ENCODE data around the gene ERO1B. TPM values are rescaled to one million over a fixed set of nuclear protein-coding genes. Genes with fewer than 3 reads are reported as not detected.
"Not testable (repeated sequence)": the region's sequence is repeated elsewhere in the genome, so short reads cannot be mapped to it uniquely, and the experiment has no call there.

The ERO1B gene
- total RNA-seq, 1 experiment from 2014 or later = 3.1 TPM

GRCh38 chr1:236209713-236210112 lies 72.0 kb downstream of the ERO1B start:
- H3K27me3 ChIP-seq (replicated peaks) = no peaks in the 10 kb centered on the region
- no peak overlapping the region for H3K4me3 ChIP-seq
- H3K27ac ChIP-seq = no peak overlapping the region
- H3K36me3 ChIP-seq = no peaks in the 10 kb centered on the region
- H3K4me1 ChIP-seq (replicated peaks) = no peaks in the 10 kb centered on the region
- H3K9me3 ChIP-seq (replicated peaks) = no peaks in the 10 kb centered on the region
- DNase-seq (ENCODE audit: low read depth in 1 of 2, low spot score in 2 of 2) = no peak

DNA sequence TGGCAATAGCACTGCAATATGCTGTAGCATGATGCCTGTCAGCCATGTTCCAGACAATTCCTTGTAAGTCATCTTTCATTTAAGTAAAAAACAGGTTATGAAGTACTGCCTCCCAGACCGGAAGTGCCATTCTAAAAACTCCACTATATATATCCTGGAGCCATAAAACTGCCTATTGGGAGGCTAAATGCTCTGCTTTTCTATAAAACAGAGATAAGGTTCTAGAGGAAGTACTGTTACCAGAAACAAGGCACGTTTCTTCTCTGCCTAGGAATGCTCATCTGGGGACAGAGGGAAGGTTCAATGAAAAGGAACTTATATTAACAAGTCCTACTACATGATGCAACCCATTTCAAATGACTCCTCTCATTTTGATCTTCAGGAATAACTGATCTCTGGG lies 72.6 kb downstream of the ERO1B start:
- no peak overlapping the region for H3K27ac ChIP-seq
- no peaks in the 10 kb centered on the region for H3K9me3 ChIP-seq (replicated peaks)
- H3K4me3 ChIP-seq = no peak overlapping the region
- no peaks in the 10 kb centered on the region for H3K36me3 ChIP-seq
- no peaks in the 10 kb centered on the region for H3K27me3 ChIP-seq (replicated peaks)
- H3K4me1 ChIP-seq (replicated peaks) = no peaks in the 10 kb centered on the region
- DNase-seq (ENCODE audit: low read depth in 1 of 2, low spot score in 2 of 2) = no peak

DNA sequence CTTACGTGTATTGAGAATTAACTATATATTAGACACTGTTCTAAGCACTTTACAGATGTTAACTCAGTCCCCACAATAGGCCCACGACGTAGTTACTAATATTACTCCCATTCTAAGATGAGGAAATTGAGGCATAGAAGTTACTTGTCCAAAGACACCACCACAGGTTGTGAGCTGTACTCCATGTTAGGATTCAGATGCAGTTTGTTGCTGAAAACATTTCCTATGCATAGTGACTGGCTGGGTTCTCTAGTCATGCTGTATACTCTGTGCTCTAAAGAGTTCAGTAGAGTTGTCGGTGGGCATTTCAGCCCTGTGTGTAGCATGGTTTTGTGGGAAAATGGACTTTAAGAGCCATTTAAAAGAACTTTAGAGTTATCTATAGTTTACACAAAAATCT lies 74.2 kb downstream of the ERO1B start:
- Histone ChIP-seq H3K36me3 (no peaks in the 10 kb centered on the region), H3K4me1 (replicated peaks) (no peaks in the 10 kb centered on the region), H3K9me3 (replicated peaks) (no peaks in the 10 kb centered on the region), H3K27ac (no peak overlapping the region), H3K4me3 (no peak overlapping the region), H3K27me3 (replicated peaks) (no peaks in the 10 kb centered on the region)
- DNase-seq (ENCODE audit: low read depth in 1 of 2, low spot score in 2 of 2) = no peak

DNA sequence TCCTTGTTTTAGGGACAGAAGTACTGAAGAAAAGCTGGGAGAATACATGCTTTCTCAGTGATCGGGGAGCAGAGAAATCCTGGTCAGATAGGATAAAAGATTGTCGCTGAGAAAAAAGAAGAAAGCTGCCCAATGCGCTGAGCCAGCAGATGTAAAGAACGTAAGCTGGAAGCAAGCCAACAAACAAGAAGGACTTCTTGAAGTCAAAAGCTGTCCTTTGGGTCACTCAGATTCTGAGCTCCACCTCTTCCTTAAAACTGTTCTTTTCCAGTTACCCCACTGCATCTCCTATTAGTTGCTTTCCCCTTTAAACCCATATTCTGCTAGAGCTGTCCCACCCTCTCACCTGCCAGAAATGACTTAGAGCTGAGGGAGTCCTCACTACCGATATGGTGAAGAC lies 74.6 kb downstream of the ERO1B start:
- no peaks in the 10 kb centered on the region for H3K4me1 ChIP-seq (replicated peaks)
- DNase-seq (ENCODE audit: low read depth in 1 of 2, low spot score in 2 of 2) = no peak
- no peaks in the 10 kb centered on the region for H3K36me3 ChIP-seq
- no peak overlapping the region for H3K27ac ChIP-seq
- no peaks in the 10 kb centered on the region for H3K27me3 ChIP-seq (replicated peaks)
- no peaks in the 10 kb centered on the region for H3K9me3 ChIP-seq (replicated peaks)
- no peak overlapping the region for H3K4me3 ChIP-seq

DNA sequence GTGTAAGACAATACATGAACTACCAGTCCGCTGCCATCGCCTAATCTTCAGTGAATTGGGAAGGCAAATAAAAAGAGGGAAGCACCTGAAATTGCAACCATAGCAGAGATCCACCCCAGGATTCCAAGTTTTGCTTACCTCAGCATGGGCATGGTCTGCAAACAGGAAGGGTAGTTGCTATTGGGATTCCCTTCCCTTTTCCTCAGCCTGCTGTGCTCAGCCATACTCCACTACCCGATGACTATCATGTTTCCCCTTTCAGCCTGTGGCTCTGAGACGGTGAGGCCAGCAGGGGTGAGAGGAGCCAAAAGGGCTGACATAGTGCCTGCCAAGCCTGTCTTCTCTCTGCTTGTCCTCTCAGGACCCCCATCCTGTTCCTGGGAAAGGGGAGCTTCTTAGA lies 75.2 kb downstream of the ERO1B start:
- Histone ChIP-seq H3K4me1 (replicated peaks) (no peaks in the 10 kb centered on the region), H3K27me3 (replicated peaks) (no peaks in the 10 kb centered on the region), H3K27ac (no peak overlapping the region), H3K4me3 (no peak overlapping the region), H3K36me3 (no peaks in the 10 kb centered on the region), H3K9me3 (replicated peaks) (no peaks in the 10 kb centered on the region)
- no peak for DNase-seq (ENCODE audit: low read depth in 1 of 2, low spot score in 2 of 2)

DNA sequence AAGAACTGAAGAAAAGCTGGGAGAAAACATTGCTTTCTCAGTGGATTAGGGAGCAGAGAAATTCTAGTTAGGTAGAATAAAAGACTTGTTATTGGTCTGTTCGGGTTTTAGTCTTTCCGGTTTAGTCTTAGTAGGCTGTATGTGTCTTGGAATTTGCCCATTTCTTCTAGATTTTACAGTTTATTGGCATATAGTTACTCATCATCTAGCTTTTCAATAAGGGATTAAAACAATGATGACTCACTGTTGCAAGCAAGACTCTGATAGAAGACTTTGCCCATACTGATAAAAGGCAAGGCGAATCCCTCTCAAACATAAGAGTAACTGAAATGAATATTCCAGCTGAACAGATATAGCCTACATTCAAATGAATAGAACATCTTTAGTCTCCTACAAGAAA lies 77.1 kb downstream of the ERO1B start:
- no peak for DNase-seq (ENCODE audit: low read depth in 1 of 2, low spot score in 2 of 2)
- no peak overlapping the region for H3K27ac ChIP-seq
- no peaks in the 10 kb centered on the region for H3K36me3 ChIP-seq
- no peaks in the 10 kb centered on the region for H3K27me3 ChIP-seq (replicated peaks)
- no peaks in the 10 kb centered on the region for H3K4me1 ChIP-seq (replicated peaks)
- H3K4me3 ChIP-seq = no peak overlapping the region
- no peaks in the 10 kb centered on the region for H3K9me3 ChIP-seq (replicated peaks)

GRCh38 chr1:236204039-236204438 lies 77.7 kb downstream of the ERO1B start:
- Histone ChIP-seq H3K4me3 (no peak overlapping the region), H3K36me3 (no peaks in the 10 kb centered on the region), H3K27ac (no peak overlapping the region), H3K9me3 (replicated peaks) (no peaks in the 10 kb centered on the region), H3K4me1 (replicated peaks) (no peaks in the 10 kb centered on the region), H3K27me3 (replicated peaks) (no peaks in the 10 kb centered on the region)
- no peak for DNase-seq (ENCODE audit: low read depth in 1 of 2, low spot score in 2 of 2)

- Histone ChIP-seq H3K9me3 (replicated peaks) (no peaks in the 10 kb centered on the region), H3K4me1 (replicated peaks) (no peaks in the 10 kb centered on the region), H3K4me3 (no peak overlapping the region), H3K27me3 (replicated peaks) (no peaks in the 10 kb centered on the region), H3K27ac (no peak overlapping the region), H3K36me3 (no peaks in the 10 kb centered on the region)
- no peak for DNase-seq (ENCODE audit: low read depth in 1 of 2, low spot score in 2 of 2)
These were observed 80.0 kb downstream of the ERO1B start for GRCh38 chr1:236201786-236202185.

DNA sequence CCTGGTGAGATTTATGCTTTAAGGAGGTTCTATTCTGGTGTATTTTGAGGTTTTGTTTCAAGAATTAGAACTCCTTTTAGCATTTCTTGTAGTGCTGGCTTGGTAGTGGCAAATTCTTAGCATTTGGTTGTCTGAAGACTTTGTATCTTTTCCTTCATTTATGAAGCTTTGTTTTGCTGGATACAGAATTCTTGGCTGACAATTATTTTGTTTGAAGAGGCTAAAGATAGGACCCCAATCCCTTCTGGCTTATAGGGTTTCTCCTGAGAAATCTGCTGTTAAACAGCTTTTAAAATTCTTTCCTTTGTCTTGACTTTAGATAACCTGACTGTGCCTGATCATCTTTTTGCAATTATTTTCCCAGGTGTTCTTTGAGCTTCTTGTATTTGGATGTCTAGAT lies 80.8 kb downstream of the ERO1B start:
- Histone ChIP-seq H3K36me3 (no peaks in the 10 kb centered on the region), H3K27ac (no peak overlapping the region), H3K4me1 (replicated peaks) (no peaks in the 10 kb centered on the region), H3K4me3 (no peak overlapping the region), H3K9me3 (replicated peaks) (no peaks in the 10 kb centered on the region), H3K27me3 (replicated peaks) (no peaks in the 10 kb centered on the region)
- no peak for DNase-seq (ENCODE audit: low read depth in 1 of 2, low spot score in 2 of 2)

- Histone ChIP-seq H3K9me3 (replicated peaks) (no peaks in the 10 kb centered on the region), H3K27ac (no peak overlapping the region), H3K4me1 (replicated peaks) (no peaks in the 10 kb centered on the region), H3K4me3 (no peak overlapping the region), H3K36me3 (no peaks in the 10 kb centered on the region), H3K27me3 (replicated peaks) (no peaks in the 10 kb centered on the region)
- no peak for DNase-seq (ENCODE audit: low read depth in 1 of 2, low spot score in 2 of 2)
These were observed 88.6 kb downstream of the ERO1B start for GRCh38 chr1:236193184-236193583.

DNA sequence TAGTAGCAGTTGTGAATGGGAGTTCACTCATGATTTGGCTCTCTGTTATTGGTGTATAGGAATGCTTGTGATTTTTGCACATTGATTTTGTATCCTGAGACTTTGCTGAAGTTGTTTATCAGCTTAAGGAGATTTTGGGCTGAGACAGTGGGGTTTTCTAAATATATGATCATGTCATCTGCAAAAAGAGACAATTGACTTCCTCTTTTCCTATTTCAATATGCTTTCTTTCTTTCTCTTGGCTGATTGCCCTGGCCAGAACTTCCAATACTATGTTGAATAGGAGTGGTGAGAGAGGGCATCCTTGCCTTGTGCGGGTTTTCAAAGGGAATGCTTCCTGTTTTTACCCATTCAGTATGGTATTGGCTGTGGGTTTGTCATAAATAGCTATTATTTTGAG lies 93.7 kb downstream of the ERO1B start:
- not testable (repeated sequence) for DNase-seq (ENCODE audit: low read depth in 1 of 2, low spot score in 2 of 2); H3K27me3 ChIP-seq (replicated peaks); H3K27ac ChIP-seq

GRCh38 chr1:236186471-236186870 lies 95.3 kb downstream of the ERO1B start:
- not testable (repeated sequence) for H3K36me3 ChIP-seq; H3K27me3 ChIP-seq (replicated peaks); DNase-seq (ENCODE audit: low read depth in 1 of 2, low spot score in 2 of 2); H3K4me3 ChIP-seq; H3K27ac ChIP-seq; H3K4me1 ChIP-seq (replicated peaks); H3K9me3 ChIP-seq (replicated peaks)

More for the DNA sequence above, 93.7 kb downstream of the ERO1B start:
- H3K36me3 ChIP-seq; H3K4me1 ChIP-seq (replicated peaks); H3K9me3 ChIP-seq (replicated peaks); H3K4me3 ChIP-seq: not testable (repeated sequence)

GRCh38 chr1:236185687-236186086 lies 96.1 kb downstream of the ERO1B start:
- H3K4me1 ChIP-seq (replicated peaks) = no peaks in the 10 kb centered on the region
- no peaks in the 10 kb centered on the region for H3K27me3 ChIP-seq (replicated peaks)

GRCh38 chr1:236181059-236181458 lies 100.7 kb downstream of the ERO1B start:
- Histone ChIP-seq H3K27ac (no peak overlapping the region), H3K36me3 (no peaks in the 10 kb centered on the region), H3K4me3 (no peak overlapping the region), H3K4me1 (replicated peaks) (no peaks in the 10 kb centered on the region), H3K9me3 (replicated peaks) (no peaks in the 10 kb centered on the region), H3K27me3 (replicated peaks) (no peaks in the 10 kb centered on the region)
- DNase-seq (ENCODE audit: low read depth in 1 of 2, low spot score in 2 of 2) = no peak

More at GRCh38 chr1:236185687-236186086, 96.1 kb downstream of the ERO1B start:
- Histone ChIP-seq H3K27ac (no peak overlapping the region), H3K9me3 (replicated peaks) (no peaks in the 10 kb centered on the region), H3K36me3 (no peaks in the 10 kb centered on the region), H3K4me3 (no peak overlapping the region)
- no peak for DNase-seq (ENCODE audit: low read depth in 1 of 2, low spot score in 2 of 2)

DNA sequence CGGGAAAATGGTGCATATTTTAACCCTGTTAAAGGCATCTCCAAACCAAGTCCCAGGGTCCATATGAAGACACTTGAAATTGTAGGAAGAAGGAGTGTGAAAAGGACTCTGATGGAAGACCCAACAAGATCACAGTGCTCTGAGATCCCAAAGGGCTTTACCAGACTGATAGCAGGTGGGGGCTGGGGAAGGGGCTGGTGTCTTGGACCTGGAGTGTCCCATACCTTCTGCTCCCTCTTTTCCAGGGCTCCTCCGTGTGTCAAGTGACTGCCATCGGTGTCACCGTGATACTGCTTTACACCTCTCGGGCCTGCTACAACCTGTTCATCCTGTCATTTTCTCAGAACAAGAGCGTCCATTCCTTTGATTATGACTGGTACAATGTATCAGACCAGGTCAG lies 102.1 kb downstream of the ERO1B start:
- H3K4me1 ChIP-seq (replicated peaks) = no peaks in the 10 kb centered on the region
- H3K36me3 ChIP-seq = no peaks in the 10 kb centered on the region
- H3K9me3 ChIP-seq (replicated peaks) = no peaks in the 10 kb centered on the region
- no peak for DNase-seq (ENCODE audit: low read depth in 1 of 2, low spot score in 2 of 2)
- no peak overlapping the region for H3K27ac ChIP-seq
- H3K4me3 ChIP-seq = no peak overlapping the region
- no peaks in the 10 kb centered on the region for H3K27me3 ChIP-seq (replicated peaks)
